GM18499 (cell line): ENCODE data around the gene NEURL1.

ENCODE experiments used
- ATAC-seq: cut with Tn5 transposase; IDR thresholded peaks from one replicate; pipeline ENCODE4 v1.9.1; 2021; ENCODE audit warnings: moderate number of reproducible peaks; ENCODE audit not compliant: insufficient read depth, unreplicated experiment

The NEURL1 gene

DNA sequence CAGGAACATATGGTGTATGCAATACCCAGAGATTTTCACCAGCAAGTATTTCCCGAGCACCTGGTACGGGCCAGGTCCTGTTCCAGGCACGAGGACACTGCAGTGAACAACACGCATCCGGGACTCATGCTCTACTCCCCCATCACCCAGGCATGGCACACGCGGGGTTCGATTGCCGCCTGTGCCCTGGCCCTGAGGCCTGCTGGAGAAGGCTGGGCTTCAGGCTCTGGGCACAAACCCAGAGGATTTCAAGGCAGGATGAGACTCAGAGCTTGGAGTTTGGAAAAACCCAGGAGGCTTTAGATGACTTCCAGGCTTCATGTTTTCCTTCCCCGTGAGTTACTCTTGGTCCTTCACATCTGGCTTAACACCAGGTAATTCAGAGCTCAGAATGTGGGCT, 143.5 kb downstream of the NEURL1 start:
- ATAC-seq = no peak

DNA sequence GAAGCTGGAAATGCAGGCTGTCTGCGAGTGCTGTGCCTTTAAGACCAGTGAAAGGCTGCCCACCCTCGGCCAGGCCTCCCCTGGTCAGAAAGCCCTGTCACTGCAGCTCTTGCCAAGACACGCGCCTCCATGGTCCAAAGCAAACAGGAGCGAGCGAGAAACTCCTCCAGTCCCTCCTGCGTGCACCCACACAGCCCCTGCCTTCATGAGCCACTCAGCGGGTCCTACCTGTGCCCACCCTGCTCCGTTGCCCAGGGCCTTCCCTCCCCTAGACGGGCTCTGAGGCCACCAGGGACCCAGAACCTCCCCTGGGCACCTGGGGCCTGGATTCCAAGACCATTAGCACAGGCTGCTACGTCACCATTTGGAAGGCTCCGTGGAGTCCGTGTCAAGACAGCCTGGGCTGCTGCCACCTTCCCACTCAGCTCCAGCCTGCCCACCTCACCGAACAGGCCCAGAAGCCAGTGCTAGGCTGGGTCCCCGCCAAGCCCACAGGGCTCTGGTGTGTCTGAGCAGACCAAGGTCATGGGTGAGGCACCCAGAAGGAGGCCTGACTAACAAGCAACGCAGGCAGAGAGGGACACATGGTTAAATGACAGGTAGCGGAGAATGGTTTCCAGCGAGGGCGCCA, 144.5 kb downstream of the NEURL1 start:
- no peak for ATAC-seq

DNA sequence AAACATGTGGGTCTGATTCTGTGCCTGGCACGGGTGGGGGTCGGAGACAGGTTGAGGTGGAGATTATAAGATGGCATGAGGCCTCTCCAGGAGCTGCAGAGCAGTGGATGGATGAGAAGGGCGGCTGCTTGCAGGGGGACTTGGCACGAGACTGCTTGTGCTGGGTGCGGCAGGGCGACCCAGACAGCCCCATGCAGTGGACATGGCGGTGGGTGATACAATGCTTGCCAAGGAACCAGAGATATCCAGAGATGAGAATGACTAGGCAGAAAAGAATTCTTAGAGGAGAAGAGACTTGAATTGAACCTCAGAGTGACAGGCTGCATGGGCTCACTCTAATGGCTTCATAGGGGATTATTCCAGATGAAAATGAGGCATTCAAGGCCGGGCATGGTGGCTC, 145.4 kb downstream of the NEURL1 start:
- no peak for ATAC-seq

DNA sequence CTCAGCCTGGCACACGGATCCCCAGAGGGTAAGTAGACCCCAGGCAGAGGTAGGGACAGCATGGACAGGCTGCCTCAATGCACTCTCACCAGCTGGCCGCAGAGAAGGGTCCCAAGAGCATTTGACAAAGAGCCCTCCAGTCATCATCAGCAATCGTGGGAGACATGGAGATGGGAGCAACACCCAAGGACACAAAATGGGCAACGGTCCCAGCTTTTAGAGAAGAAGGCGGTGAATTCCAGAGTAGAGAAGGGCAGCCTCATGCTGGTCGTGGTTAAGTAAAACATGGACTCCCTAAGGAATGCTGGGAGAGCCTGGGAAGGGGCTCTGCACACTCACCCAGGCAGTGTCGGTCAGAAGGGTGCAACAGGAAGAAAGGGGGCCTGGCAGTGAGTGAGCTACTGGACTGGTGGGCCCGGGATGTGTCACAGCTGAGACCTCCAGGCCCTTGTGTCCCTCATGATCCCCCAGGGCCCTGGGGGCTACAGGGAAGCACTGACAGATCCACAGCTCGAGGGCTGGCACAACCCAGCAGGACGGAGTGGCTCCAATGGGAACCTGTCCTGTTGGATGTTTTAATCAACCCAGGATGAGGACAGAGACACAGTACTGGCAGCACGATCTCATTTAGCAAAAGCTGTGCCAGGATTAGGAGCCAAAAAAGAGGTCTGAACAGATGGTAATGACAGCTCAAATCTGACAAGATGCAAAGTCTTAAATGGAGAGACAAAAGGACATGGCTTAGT, 147.1 kb downstream of the NEURL1 start:
- ATAC-seq = no peak

GRCh38 chr10:103641326-103641725, 147.8 kb downstream of the NEURL1 start:
- no peak for ATAC-seq
